ENCODE measurements around the gene CHRNA9. TPM values are rescaled to one million over a fixed set of nuclear protein-coding genes. Genes with fewer than 3 reads are reported as not detected.

The CHRNA9 gene
- total RNA-seq, 2 donors from 2014 or later = not detected

- DNase-seq (ENCODE audit: low spot score) (no peak), ATAC-seq (ENCODE audit: insufficient number of reproducible peaks, low FRiP score, low read depth) (no peak)
- Histone ChIP-seq H3K4me3 (no peak overlapping the region), H3K9me3 (no peaks in the 10 kb centered on the region), H3K4me1 (ENCODE audit: control insufficient read depth in 1 of 2, low read depth in 2 of 2) (no peaks in the 10 kb centered on the region), H3K27ac (no peak overlapping the region), H3K36me3 (no peaks in the 10 kb centered on the region), H3K27me3 (replicated peaks; ENCODE audit: insufficient read depth) (no peaks in the 10 kb centered on the region)
- TF ChIP-seq CTCF (IDR thresholded peaks at IDR 0.05) = no peak
Measured at GRCh38 chr4:40355131-40355530, 20.0 kb downstream of the CHRNA9 start.

- no peak for ATAC-seq (ENCODE audit: insufficient number of reproducible peaks, low FRiP score, low read depth)
- no peaks in the 10 kb centered on the region for H3K4me1 ChIP-seq (ENCODE audit: control insufficient read depth in 1 of 2, low read depth in 2 of 2)
- H3K27ac ChIP-seq = no peak overlapping the region
- H3K27me3 ChIP-seq (replicated peaks; ENCODE audit: insufficient read depth) = no peaks in the 10 kb centered on the region
- H3K36me3 ChIP-seq = no peaks in the 10 kb centered on the region
- no peak for DNase-seq (ENCODE audit: low spot score)
- peaks cover 8% of the 10 kb centered on the region for H3K9me3 ChIP-seq
- no peak for TF ChIP-seq CTCF (IDR thresholded peaks at IDR 0.05)
- no peak overlapping the region for H3K4me3 ChIP-seq
Measured at GRCh38 chr4:40357738-40358137, 22.6 kb downstream of the CHRNA9 start.

- ATAC-seq (ENCODE audit: insufficient number of reproducible peaks, low FRiP score, low read depth) = no peak
- no peaks in the 10 kb centered on the region for H3K27me3 ChIP-seq (replicated peaks; ENCODE audit: insufficient read depth)
Measured at GRCh38 chr4:40361338-40361737, 26.2 kb downstream of the CHRNA9 start.

GRCh38 chr4:40363382-40363920 lies 28.3 kb downstream of the CHRNA9 start:
- Histone ChIP-seq H3K4me3 (no peak overlapping the region), H3K27ac (no peak overlapping the region), H3K4me1 (ENCODE audit: control insufficient read depth in 1 of 2, low read depth in 2 of 2) (no peaks in the 10 kb centered on the region), H3K9me3 (peaks cover 8% of the 10 kb centered on the region), H3K36me3 (no peaks in the 10 kb centered on the region), H3K27me3 (replicated peaks; ENCODE audit: insufficient read depth) (no peaks in the 10 kb centered on the region)
- no peak for ATAC-seq (ENCODE audit: insufficient number of reproducible peaks, low FRiP score, low read depth)
- DNase-seq (ENCODE audit: low spot score) = no peak
- TF ChIP-seq CTCF (IDR thresholded peaks at IDR 0.05) = no peak

More at GRCh38 chr4:40361338-40361737, 26.2 kb downstream of the CHRNA9 start:
- Histone ChIP-seq H3K36me3 (no peaks in the 10 kb centered on the region), H3K27ac (no peak overlapping the region), H3K4me1 (ENCODE audit: control insufficient read depth in 1 of 2, low read depth in 2 of 2) (no peaks in the 10 kb centered on the region), H3K9me3 (peaks cover 8% of the 10 kb centered on the region), H3K4me3 (no peak overlapping the region)
- DNase-seq (ENCODE audit: low spot score) = no peak
- no peak for TF ChIP-seq CTCF (IDR thresholded peaks at IDR 0.05)

- Histone ChIP-seq H3K4me3 (no peak overlapping the region), H3K27me3 (replicated peaks; ENCODE audit: insufficient read depth) (no peaks in the 10 kb centered on the region), H3K27ac (no peak overlapping the region), H3K36me3 (no peaks in the 10 kb centered on the region), H3K9me3 (peaks cover 8% of the 10 kb centered on the region), H3K4me1 (ENCODE audit: control insufficient read depth in 1 of 2, low read depth in 2 of 2) (no peaks in the 10 kb centered on the region)
- no peak for ATAC-seq (ENCODE audit: insufficient number of reproducible peaks, low FRiP score, low read depth)
- DNase-seq (ENCODE audit: low spot score) = no peak
- TF ChIP-seq CTCF (IDR thresholded peaks at IDR 0.05) = no peak
Measured at GRCh38 chr4:40363945-40364344, 28.8 kb downstream of the CHRNA9 start.

Measured in thoracic aorta (tissue), 2 donors.